Nasal cavity respiratory epithelium epithelial cell of viscerocranial mucosa (primary cell): ENCODE data around the gene PVALB. TPM values are rescaled to one million over a fixed set of nuclear protein-coding genes. Genes with fewer than 3 reads are reported as not detected.

Experiments
- total RNA-seq: library from RNA; depleted of rRNA; stranded (reverse); fragments of >200 nt; gene quantifications from 2 replicates; pipeline ENCODE4 v1.2.3, GENCODE V29; 2014

PVALB gene, protein sequence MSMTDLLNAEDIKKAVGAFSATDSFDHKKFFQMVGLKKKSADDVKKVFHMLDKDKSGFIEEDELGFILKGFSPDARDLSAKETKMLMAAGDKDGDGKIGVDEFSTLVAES
- not detected in 2 replicates for total RNA-seq

DNA sequence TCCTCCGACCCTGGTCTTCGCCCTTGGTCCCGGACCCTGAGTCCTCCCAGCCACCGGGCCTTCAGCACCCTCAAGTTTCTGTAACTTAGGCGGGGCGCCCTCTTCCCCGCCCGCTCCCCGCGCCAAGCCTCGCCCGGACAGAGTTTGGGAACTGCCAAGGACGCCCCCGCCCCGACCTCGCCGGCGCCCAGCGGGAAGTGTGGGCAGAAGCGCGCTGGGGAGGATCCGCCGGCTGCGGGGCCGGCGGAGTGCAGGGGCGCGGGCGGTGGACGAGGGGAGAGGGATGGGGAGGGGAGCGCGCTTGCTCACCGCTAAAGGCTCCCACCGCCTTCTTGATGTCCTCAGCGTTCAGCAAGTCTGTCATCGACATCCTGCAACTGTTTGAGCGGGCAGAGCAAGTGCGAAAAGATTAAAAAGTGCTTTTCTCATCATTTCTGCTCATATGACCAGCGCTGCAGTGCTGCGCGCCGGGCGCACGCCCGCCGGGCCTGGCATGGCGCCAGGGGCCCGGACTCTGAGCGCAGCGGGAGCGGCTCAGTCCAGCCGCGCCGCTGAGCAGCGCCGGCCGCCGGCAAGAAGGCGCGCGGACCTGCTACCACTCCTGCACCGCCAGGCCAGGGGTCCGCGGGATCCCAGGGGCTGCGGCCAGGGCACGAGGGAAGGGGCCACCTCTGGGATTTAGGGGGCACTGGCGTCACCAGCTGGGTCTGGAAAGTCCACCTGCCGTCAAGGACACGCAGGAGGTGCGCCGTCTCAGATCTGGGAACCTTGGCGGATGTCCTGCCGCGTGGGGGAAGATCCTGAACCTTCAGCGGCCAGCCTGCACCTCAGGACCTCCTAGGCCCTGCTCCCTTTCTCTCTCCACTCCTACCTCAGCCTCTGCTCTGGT is at the start of gene PVALB:
TSS of gene PVALB (minus strand) at position 400 of the 889 bp plus-strand sequence. CDS start at position 370, 30 bp downstream.

DNA sequence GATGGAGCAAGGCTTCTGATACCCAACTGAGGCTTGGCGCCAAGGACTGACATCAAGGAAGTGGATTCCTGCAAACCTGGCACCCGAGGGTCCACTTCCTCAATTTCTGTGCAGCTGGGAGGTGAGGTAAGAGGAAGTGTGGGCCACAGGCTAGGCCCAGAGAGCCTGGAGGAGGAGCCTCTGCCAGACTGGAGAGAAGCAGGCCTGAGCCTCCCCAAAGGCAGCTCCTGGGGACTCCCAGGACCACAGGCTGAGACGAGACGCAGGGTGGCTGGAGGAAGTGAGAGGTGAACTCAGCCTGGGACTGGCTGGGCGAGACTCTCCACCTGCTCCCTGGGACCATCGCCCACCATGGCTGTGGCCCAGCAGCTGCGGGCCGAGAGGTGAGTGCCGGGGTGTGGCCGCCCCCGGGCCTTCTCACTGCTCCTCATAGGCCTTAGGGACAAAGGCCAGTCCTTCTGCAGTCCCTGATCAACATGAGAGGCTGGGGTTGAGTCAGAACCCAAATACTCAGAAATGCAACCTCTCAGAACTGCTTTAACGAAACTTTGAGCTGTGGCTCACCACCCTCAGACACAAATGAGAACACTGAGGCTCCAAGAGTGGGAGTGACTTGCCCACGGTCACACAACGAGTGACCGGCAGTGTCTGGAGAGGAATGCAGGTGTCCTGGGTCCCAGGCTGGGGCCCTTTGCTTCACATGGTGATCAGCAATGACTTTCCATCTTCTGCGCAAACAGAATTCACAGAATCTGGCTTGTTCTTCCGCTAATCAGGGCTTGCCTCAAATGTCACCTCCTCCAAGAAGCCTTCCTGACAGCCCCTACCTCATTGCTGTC is 44.2 kb upstream of the PVALB start, which contains the start of gene NCF4:
TSS of gene NCF4 (plus strand) at position 186 of the 839 bp plus-strand sequence. CDS start at position 352, 166 bp downstream.

DNA sequence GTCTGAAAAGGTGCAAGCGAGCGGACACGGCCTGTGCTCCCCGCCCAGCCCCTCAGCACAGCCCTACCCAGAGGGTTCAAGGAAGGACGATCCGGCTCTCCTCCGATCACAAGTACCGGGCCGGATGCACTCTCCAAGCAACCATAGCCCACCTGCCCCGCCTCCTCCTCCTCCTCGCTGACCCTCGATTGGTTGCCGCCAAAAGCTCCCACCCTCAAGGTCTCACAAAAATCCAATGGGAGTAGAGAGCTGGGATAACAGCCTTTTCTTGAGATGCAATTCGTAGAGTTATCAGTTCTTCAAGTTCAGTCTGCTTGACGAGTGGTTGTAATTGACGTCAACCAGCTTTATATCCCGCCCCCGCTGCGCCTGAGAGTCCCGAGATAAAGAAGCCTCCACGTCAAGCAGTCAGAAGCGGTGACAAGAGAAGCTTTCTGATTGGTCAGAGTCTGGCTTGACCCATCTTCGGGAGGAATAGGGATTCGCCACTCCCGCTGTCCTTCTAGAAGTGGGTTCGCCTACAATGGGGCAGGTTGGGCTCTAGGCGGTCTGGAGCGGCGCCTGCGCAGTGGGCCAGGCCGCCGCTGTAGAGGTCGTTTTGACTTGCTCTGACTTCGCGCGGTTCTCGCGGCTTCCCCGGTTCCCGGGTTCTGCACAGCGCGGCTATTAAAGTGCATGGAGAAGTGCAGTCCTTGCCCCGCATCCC is 40.7 kb downstream of the PVALB start, which contains the start of gene IFT27:
TSS of gene IFT27 (minus strand) at position 156 of the 706 bp plus-strand sequence. CDS start 412 bp downstream, outside the sequence.

Other genes with a start within 250 kb of the PVALB start
- not detected in 2 replicates for gene CACNG2, start 113.3 kb downstream of the PVALB start, total RNA-seq
- 11.7 and 12.0 TPM in 2 replicates for gene IFT27, start 40.9 kb downstream of the PVALB start, total RNA-seq
- not detected in 2 replicates for gene NCF4, start 44.0 kb upstream of the PVALB start, total RNA-seq
- gene CSF2RB, start 96.6 kb upstream of the PVALB start, total RNA-seq, result under 0.01 TPM in 2 replicates
- 32.5 and 39.6 TPM in 2 replicates for gene TST, start 202.4 kb upstream of the PVALB start, total RNA-seq
- gene MPST, start 202.7 kb upstream of the PVALB start, total RNA-seq, result 86.3 and 95.0 TPM in 2 replicates
- gene KCTD17, start 234.7 kb upstream of the PVALB start, total RNA-seq, result 6.5 and 11.0 TPM in 2 replicates